NCI-H446 (cell line): ENCODE measurements around the gene DDX56.

Experiments
- DNase-seq, 2 experiments: peaks; one replicate each; lab custom pipeline; 2025; lab: John Stamatoyannopoulos, UW

Gene DDX56, protein sequence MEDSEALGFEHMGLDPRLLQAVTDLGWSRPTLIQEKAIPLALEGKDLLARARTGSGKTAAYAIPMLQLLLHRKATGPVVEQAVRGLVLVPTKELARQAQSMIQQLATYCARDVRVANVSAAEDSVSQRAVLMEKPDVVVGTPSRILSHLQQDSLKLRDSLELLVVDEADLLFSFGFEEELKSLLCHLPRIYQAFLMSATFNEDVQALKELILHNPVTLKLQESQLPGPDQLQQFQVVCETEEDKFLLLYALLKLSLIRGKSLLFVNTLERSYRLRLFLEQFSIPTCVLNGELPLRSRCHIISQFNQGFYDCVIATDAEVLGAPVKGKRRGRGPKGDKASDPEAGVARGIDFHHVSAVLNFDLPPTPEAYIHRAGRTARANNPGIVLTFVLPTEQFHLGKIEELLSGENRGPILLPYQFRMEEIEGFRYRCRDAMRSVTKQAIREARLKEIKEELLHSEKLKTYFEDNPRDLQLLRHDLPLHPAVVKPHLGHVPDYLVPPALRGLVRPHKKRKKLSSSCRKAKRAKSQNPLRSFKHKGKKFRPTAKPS

DNA sequence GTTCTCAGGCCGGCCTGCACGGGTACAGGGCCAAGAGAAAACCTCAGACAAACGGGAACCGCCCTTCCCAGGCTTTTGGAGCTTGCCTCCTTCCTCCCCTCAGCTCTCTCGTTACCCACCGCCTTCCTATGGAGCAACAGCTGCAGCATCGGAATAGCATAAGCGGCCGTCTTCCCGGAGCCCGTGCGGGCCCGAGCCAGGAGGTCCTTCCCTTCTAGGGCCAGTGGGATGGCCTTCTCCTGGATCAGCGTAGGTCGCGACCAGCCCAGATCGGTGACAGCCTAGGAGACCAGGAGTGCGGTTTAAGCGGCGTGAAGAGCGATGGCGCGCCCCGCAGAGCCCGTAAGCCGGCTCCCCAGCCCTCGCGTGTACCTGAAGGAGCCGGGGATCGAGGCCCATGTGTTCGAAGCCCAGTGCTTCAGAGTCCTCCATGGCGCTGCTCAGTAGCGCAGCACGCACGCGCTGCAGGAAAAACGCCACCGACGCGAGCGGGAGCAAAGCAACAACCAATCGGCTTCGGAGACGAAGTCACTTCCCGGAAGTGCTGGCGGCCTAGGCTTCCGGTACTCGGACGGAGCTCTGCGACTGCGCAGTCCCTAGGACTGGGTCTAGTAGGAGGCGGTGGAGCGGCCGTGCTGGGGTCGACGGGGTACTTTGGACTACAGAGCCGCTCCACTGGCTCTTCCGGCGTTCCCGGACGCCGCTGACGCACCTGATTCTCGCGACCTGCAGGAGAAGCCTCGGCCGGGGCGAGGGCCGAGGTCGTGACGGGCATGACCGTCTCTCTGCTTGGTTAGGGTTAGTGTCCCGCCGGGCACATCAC, at the start of gene DDX56:
DDX56 (minus strand) TSS at position 445 of the 823 bp plus-strand sequence; CDS start at position 432, 13 bp downstream.
- peak; percentile 88 to 98 for DNase-seq

- DNase-seq, result no peak
Measured at GRCh38 chr7:44622342-44623151, 48.8 kb upstream of the DDX56 start.

- DNase-seq, result no peak
Measured at GRCh38 chr7:44621750-44622103, 48.0 kb upstream of the DDX56 start.

DNA sequence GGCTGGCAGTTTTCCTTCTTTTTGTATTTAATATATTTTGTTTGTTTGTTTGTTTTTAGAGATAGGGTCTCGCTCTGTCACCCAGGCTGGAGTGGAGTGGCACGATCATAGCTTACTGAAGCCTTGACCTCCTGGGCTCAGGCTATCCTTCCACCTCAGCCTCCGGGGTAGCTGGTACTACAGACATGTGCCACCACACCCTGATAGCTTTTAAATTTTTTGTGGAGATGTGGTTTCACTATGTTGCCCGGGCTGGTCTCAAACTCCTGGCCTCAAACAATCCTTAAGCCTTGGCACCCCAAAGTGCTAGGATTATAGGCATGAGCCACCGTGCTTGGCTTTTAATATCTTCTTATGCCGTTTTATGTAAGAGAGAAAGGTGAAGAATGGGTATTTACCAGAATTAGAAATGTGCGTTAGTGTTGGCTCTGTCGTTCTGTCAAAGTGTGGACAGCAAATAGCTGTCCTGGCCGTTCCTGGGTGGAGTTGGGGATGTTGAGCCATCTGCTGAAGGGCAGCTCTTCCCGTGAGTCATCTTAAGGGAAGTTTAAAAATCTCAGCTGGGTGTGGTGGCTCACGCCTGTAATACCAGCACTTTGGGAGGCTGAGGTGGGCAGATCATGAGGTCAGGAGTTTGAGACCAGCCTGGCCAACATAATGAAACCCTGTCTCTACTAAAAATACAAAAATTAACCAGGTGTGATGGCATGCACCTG, 47.5 kb upstream of the DDX56 start:
- no peak for DNase-seq

DNA sequence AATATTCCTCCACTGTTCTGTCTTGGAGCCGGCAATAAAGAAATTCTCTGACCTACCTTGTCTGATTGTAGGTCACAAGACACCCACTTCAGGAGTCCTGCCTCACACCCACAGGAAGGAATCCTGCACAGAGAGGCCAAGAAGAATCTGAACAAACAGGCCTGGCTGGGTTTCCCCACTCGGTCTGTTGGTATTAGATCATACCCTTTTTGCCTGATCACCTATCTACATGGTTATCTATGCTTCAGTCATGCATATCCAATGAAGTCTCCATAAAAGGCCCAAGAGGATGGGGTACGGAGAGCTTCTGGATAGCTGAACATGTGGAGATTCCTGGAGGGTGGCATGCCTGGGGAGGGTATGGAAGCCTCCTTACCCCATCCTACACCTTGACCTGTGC, 45.0 kb upstream of the DDX56 start:
- no peak for DNase-seq

DNA sequence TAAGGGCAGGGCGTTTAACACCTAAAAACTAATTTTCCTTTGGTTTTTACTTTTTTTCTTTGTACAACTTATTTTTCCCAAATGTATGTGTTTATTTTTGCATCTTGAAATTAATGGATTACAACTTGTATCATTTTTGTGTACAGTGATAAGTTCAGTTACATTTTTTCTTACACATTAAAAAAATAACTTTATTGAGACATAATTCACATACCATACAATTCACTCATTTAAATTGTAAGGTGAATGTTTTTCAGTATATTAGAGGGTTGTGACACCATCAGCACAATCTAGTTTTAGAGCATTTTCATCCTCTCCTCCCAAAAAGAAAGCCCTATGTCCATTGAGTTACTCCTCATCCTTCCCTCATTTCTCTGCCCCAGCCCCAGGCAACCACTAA, 44.3 kb upstream of the DDX56 start:
- DNase-seq, result no peak

- DNase-seq, result no peak
Measured at GRCh38 chr7:44617225-44617890, 43.6 kb upstream of the DDX56 start.

- DNase-seq, result no peak
Measured at GRCh38 chr7:44616545-44616944, 42.8 kb upstream of the DDX56 start.

DNA sequence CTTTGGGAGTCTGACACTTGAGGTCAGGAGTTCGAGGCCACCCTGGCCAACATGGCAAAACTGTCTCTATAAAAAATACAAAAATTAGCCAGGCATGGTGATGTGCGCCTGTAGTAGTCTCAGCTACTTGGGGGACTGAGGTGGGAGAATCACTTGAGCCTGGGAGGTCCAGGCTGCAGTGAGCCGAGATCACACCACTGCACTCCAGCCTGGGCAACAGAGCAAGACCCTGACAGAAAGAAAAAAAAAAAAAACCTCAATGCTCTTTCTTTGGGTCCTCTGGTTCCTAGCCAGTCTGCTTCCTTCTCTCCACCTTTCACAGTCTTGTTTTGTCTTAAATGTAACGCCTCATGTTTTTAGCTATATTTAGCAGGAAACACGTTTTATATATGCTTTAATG, 42.1 kb upstream of the DDX56 start:
- no peak for DNase-seq

GRCh38 chr7:44615149-44615611, 41.5 kb upstream of the DDX56 start:
- no peak for DNase-seq

DNA sequence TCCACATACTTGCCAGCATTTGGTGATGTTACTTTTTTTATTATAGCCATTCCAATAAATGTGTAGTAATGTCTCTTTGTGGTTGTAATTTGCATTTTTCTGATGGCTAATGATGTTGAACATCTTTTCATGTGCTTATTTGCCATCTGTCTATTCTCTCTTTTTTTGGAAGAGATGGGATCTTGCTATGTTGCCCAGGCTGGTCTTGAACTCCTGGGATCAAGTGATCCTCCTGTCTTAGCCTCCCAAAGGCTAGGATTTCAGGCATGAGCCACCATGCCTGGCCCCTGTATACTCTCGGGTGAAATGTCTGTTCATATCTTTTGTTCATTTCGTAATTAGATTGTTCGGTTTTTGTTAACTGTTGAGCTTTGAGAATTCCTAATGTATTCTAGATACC, 36.1 kb upstream of the DDX56 start:
- no peak for DNase-seq

GRCh38 chr7:44608916-44609648, 35.4 kb upstream of the DDX56 start:
- DNase-seq, result no peak

DNA sequence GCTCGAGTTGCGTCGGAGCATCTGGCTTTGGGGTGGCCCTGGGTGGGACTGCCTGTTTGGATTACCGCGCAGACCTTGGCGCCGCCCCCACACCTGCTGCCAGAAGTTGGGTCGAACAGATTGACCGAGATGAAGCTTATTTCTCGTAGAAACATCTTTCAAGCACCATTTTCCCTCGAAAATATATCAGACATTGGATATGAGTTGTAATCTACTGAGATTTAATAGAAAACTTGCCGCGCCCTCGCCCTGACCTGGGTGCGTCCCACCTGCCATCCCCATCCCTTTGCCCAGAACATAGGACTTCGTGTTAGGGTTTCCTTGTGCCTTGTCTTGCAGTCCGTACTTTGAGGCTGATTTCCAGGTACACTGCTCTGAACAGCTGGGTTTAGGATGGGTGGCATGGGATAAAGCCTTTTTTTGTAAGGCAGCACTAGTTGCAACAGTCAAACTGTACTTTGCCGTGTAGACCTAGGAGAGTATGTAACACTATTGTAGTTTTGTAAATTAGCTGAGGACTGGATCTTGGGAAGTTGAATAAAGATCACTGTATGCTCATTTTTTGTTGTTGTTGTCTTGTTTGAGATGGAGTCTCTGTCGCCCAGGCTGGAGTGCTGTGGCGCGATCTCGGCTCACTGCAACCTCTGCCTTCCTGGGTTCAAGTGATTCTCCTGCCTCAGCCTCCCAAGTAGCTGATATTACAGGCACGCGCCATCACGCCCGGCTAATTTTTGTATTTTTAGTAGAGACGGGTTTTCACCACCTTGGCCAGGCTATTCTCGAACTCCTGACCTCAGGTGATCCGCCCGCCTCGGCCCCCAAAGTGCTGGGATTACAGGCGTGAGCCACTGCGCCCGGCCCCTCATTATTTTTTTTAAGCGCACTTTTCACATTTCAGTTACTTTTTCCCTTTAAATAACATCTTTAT, 33.7 kb upstream of the DDX56 start:
- DNase-seq, result no peak

DNA sequence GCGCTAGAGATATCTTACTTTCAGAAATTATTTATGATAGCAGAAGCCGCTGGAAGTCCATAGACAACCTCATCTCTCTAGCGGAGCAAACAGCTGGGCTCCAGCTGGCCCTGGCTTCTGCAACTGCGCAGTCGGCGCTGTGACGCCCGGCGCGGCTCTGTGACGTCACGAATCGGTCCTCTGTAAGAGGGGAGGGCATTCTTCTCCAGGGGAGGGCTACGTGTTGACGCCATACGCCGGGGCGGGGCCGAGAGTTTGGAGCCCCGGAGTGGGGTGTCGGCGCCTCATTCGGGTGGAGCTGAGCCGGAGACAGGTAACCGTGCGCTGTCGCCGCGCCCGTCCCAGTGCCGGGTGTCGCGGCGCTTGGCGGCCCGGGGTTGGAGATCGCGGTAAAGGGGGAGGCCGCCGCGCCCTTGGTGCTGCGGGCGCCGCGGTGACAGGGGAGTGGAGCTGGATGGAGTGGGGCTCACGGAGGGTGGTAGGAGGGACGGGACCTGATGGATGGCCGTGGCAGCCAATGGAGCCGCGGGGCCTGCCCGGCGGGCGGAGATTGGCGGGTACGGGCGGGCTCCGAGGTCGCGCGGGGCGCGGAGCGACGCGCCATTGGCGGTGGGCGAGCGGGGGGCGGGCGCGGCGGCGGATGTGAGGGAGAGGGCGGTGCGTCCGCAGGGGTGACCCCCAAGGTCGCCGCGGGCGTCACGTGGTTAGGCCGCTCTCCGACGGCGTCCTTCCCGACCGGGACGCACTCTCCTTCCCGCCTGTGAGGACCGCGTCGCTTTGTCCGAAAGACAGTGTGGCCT, 32.8 kb upstream of the DDX56 start, which contains the start of gene OGDH:
OGDH (plus strand) TSS at position 287 of the 800 bp plus-strand sequence. CDS start 17,717 bp downstream, outside the sequence.
- peak; percentile 96 to 99 for DNase-seq

DNA sequence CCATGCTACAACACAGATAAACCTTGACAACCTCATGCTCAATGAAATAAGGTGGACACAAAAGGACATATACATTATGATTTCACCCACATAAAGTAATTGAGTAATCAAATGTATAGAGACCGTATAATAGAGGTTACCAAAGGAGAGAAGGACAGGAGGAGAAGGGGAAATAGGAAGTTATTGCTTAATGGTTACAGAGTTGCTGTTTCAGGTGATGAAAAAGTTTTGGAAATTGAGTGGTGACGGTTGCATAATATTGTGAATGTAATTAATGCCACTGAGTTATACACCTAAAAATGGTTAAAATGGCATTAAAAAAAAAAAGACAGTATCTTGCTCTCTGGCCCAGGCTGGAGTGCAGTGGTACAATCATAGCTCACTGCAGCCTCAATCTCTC, 31.2 kb upstream of the DDX56 start:
- no peak for DNase-seq

- no peak for DNase-seq
Measured at GRCh38 chr7:44603193-44603592, 29.5 kb upstream of the DDX56 start.

DNA sequence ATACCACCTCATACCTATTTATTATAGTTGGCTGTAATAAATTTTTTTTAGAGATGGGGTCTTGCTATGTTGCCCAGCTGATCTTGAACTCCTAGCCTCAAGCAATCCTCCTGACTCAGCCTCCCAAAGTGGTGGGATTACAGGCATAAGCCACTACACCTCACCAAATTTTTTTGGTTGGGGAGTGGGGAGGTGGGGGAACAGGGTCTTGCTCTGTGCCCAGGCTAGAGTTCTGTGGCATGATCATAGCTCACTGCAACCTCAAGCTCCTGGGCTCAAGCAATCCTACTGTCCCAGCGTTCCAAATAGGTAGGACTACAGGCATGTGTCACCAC, 28.8 kb upstream of the DDX56 start:
- DNase-seq, result no peak

DNA sequence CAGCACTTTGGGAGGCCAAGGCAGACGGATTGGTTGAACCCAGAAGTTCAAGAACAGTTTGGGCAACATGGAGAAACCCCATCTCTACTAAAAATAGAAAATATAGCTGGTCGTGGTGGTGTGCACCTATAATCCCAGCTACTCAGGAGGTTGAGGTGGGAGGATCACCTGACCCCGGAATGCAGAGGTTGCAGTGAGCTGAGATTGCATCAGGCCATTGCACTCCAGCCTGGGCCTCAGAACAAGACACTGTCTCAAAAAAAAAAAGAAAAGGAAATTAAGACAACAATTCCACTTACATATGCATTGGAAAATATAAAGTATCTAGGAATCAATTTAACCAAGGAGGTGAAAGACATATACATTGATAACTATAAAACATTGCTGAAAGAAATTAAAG, 25.5 kb upstream of the DDX56 start:
- DNase-seq, result no peak
